Measurements from ENCODE around the gene ZNF619.

ZNF619 gene

GRCh38 chr3:40465111-40465407 lies 11.9 kb upstream of the ZNF619 start:
- no peak for DNase-seq (ENCODE audit: low read depth in 2 of 2)

- DNase-seq (ENCODE audit: low read depth in 2 of 2): no peak
These were observed 11.5 kb upstream of the ZNF619 start for GRCh38 chr3:40465456-40465855.

GRCh38 chr3:40468018-40468417 lies 8.9 kb upstream of the ZNF619 start:
- DNase-seq (ENCODE audit: low read depth in 2 of 2): no peak

- no peak for DNase-seq (ENCODE audit: low read depth in 2 of 2)
These were observed 6.2 kb upstream of the ZNF619 start for GRCh38 chr3:40470701-40471100.

GRCh38 chr3:40477666-40478065 lies 744 bp downstream of the ZNF619 start:
- DNase-seq (ENCODE audit: low read depth in 2 of 2): no peak

- no peak for DNase-seq (ENCODE audit: low read depth in 2 of 2)
These were observed 10.2 kb downstream of the ZNF619 start for GRCh38 chr3:40487172-40487571.

GRCh38 chr3:40490916-40491315 lies 14.0 kb downstream of the ZNF619 start:
- DNase-seq (ENCODE audit: low read depth in 2 of 2): no peak

GRCh38 chr3:40494698-40495097 lies 17.8 kb downstream of the ZNF619 start:
- no peak for DNase-seq (ENCODE audit: low read depth in 2 of 2)

GRCh38 chr3:40497288-40497687 lies 20.4 kb downstream of the ZNF619 start:
- DNase-seq (ENCODE audit: low read depth in 2 of 2): no peak

GRCh38 chr3:40499952-40500351 lies 23.0 kb downstream of the ZNF619 start:
- no peak for DNase-seq (ENCODE audit: low read depth in 2 of 2)

GRCh38 chr3:40502034-40502433 lies 25.1 kb downstream of the ZNF619 start:
- DNase-seq (ENCODE audit: low read depth in 2 of 2): no peak

GRCh38 chr3:40504636-40505430 lies 27.9 kb downstream of the ZNF619 start:
- DNase-seq (ENCODE audit: low read depth in 2 of 2): no peak

- DNase-seq (ENCODE audit: low read depth in 2 of 2): peak; percentile 41 to 47
These were observed 28.9 kb downstream of the ZNF619 start, which contains the start of gene ZNF620 for GRCh38 chr3:40505599-40506462. Gene ZNF620, plus strand, starts transcription at chr3:40506039. Its CDS starts 314 bp downstream, at chr3:40506353.

- no peak for DNase-seq (ENCODE audit: low read depth in 2 of 2)
These were observed 34.3 kb downstream of the ZNF619 start for GRCh38 chr3:40511031-40511718.

- no peak for DNase-seq (ENCODE audit: low read depth in 2 of 2)
These were observed 39.3 kb downstream of the ZNF619 start for GRCh38 chr3:40516201-40516600.

GRCh38 chr3:40518067-40518466 lies 41.1 kb downstream of the ZNF619 start:
- no peak for DNase-seq (ENCODE audit: low read depth in 2 of 2)

GRCh38 chr3:40518848-40519247 lies 41.9 kb downstream of the ZNF619 start:
- no peak for DNase-seq (ENCODE audit: low read depth in 2 of 2)

- DNase-seq (ENCODE audit: low read depth in 2 of 2): no peak
These were observed 44.3 kb downstream of the ZNF619 start for GRCh38 chr3:40521254-40521653.

GRCh38 chr3:40523781-40524180 lies 46.9 kb downstream of the ZNF619 start:
- no peak for DNase-seq (ENCODE audit: low read depth in 2 of 2)

GRCh38 chr3:40524222-40524567 lies 47.3 kb downstream of the ZNF619 start:
- no peak for DNase-seq (ENCODE audit: low read depth in 2 of 2)

GRCh38 chr3:40524568-40525285 lies 47.8 kb downstream of the ZNF619 start, which contains the start of gene ZNF621:
Gene ZNF621, plus strand, starts transcription at chr3:40524960. Its CDS starts 881 bp downstream, at chr3:40525841.
- DNase-seq (ENCODE audit: low read depth in 2 of 2): peak; percentile 66 to 82

GRCh38 chr3:40528426-40528825 lies 51.5 kb downstream of the ZNF619 start:
- DNase-seq (ENCODE audit: low read depth in 2 of 2): no peak
